ENCODE measurements around the gene VNN1.

Gene VNN1

DNA sequence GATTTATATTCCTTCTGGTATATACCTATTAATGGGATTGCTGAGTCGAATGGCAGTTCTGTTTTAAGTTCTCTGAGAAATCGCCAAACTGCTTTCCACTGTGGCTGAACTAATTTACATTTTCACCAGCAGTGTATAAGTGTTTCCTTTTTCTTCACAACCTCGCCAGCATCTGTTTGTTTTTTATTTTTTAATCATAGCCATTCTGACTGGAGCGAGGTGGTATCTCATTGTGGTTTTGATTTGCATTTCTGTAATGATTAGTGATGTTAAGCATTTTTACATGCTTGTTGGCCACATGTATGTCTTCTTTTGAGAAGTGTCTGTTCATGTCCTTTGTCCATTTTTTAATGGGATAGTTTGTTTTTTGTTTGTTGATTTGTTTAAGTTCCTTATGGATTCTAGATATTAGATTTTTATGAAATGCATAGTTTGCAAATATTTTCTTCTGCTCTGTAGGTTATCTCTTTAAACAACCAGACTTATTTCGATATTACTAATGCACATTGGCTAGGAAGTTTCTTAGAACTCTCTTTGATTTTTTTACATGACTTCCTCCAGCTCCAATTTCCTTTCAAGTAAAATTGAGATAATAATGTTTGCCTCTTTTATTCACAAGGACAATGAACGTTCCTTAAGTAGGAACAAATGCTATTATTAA is 12.2 kb upstream of the VNN1 start:
- no peak overlapping the region for H3K4me3 ChIP-seq (replicated peaks; ENCODE audit: low read depth, low read length)
- DNase-seq (ENCODE audit: low read depth), result no peak
- TF ChIP-seq, protein P1, sequence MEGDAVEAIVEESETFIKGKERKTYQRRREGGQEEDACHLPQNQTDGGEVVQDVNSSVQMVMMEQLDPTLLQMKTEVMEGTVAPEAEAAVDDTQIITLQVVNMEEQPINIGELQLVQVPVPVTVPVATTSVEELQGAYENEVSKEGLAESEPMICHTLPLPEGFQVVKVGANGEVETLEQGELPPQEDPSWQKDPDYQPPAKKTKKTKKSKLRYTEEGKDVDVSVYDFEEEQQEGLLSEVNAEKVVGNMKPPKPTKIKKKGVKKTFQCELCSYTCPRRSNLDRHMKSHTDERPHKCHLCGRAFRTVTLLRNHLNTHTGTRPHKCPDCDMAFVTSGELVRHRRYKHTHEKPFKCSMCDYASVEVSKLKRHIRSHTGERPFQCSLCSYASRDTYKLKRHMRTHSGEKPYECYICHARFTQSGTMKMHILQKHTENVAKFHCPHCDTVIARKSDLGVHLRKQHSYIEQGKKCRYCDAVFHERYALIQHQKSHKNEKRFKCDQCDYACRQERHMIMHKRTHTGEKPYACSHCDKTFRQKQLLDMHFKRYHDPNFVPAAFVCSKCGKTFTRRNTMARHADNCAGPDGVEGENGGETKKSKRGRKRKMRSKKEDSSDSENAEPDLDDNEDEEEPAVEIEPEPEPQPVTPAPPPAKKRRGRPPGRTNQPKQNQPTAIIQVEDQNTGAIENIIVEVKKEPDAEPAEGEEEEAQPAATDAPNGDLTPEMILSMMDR (IDR thresholded peaks at IDR 0.05; ENCODE audit: low read length, missing control alignments), result no peak

DNA sequence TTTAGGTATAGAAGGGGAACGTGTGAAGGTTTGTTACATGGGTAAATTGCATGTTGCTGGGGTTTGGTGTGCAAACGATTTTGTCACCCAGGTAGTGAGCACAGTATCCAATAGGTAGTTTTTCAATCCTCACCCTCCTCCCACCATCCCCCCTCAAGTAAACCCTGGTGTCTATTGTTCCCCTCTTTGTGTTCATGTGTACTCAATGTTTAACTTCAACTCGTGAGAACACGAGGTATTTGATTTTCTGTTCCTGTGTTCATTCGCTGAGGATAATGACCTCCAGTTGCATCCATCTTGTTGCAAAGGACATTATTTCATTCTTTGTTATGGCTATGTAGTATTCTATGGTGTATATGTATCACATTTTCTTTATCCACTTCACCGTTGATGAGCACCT is 11.6 kb upstream of the VNN1 start:
- TF ChIP-seq, protein P1 (IDR thresholded peaks at IDR 0.05; ENCODE audit: low read length, missing control alignments), result no peak
- no peak overlapping the region for H3K4me3 ChIP-seq (replicated peaks; ENCODE audit: low read depth, low read length)
- DNase-seq (ENCODE audit: low read depth), result no peak

- no peak overlapping the region for H3K4me3 ChIP-seq (replicated peaks; ENCODE audit: low read depth, low read length)
- DNase-seq (ENCODE audit: low read depth), result no peak
- TF ChIP-seq, protein P1 (IDR thresholded peaks at IDR 0.05; ENCODE audit: low read length, missing control alignments), result no peak
Observed at GRCh38 chr6:132719736-132720448, 6.0 kb upstream of the VNN1 start.

GRCh38 chr6:132715881-132716637 is 2.2 kb upstream of the VNN1 start:
- no peak overlapping the region for H3K4me3 ChIP-seq (replicated peaks; ENCODE audit: low read depth, low read length)
- DNase-seq (ENCODE audit: low read depth), result no peak
- TF ChIP-seq, protein P1 (IDR thresholded peaks at IDR 0.05; ENCODE audit: low read length, missing control alignments), result no peak

DNA sequence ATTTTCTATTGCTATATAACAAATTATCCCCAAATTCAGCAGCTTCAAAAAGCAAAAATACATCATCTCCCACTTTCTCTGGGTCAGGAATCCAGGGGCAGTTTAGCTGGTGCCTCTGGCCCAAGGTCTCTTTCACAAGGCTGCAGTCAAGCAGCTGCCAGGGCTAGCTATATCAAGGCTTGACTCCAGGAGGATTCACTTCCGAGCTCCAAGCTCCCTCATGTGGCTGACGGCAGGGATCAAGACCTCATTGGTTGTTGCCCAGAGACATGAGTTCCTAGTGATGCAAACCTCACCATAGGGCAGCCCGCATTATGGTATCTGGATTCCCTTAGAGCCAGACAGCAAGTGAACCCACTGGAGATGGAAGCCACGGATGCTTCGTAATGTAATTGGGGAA is 1.3 kb upstream of the VNN1 start:
- H3K4me3 ChIP-seq (replicated peaks; ENCODE audit: low read depth, low read length), result no peak overlapping the region
- DNase-seq (ENCODE audit: low read depth), result peak; percentile 91
- TF ChIP-seq, protein P1 (IDR thresholded peaks at IDR 0.05; ENCODE audit: low read length, missing control alignments), result peak; percentile 73

DNA sequence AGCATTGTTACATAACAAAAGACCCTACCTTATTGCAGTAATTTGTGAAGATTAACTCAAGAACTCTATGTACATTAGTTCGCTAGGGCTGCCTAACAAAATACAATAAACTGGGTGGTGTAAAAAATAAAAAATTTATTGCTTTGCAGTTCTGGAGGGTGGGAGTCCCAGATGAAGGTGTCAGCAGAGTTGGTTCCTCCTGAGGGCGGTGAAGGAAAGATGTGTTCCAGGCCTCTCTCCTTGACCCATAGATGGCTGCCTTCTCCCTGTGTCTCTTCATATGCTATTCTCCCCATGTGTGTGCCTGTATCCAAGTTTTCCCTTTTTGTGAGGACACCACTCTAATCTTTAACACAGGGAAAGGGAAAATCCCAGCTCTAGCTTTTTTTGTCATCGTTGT is 305 bp upstream of the VNN1 start:
- DNase-seq (ENCODE audit: low read depth), result no peak
- no peak overlapping the region for H3K4me3 ChIP-seq (replicated peaks; ENCODE audit: low read depth, low read length)
- TF ChIP-seq, protein P1 (IDR thresholded peaks at IDR 0.05; ENCODE audit: low read length, missing control alignments), result no peak
